Adrenal gland (tissue), 5 donors: ENCODE results near the gene GRAMD2A.

ENCODE experiments used
- CTCF ChIP-seq, 6 experiments: fragments of 450-650 bp in 4 of 6; fragments of 200-600 bp in 2 of 6; sonication (generic) in 1 of 6; IDR thresholded peaks; 1 replicate in 5 of 6; 2 replicates in 1 of 6; pipeline versions ENCODE4 v1.5.1 to v1.8.0; 2016 to 2021; ENCODE audit warnings: antibody characterized with exemption in 6 of 6, mild to moderate bottlenecking in 2 of 6, moderate library complexity in 1 of 6
- POLR2A ChIP-seq, 2 donors: fragments of 450-650 bp; IDR thresholded peaks; one replicate each; pipeline ENCODE4 v1.6.1; 2017; ENCODE audit warnings: antibody characterized with exemption in 2 of 2, mild to moderate bottlenecking in 2 of 2, moderate library complexity in 1 of 2
- donor health status: DM: no; HTN: no; CAD: no.

GRCh38 chr15:72112805-72113204 is 84.8 kb downstream of the GRAMD2A start:
- no peak for TF ChIP-seq CTCF (IDR thresholded peaks at IDR 0.05)
- no peak for TF ChIP-seq POLR2A (IDR thresholded peaks at IDR 0.05)
